Calu3 (cell line): ENCODE data around the gene CLEC10A. TPM values are rescaled to one million over a fixed set of nuclear protein-coding genes. Genes with fewer than 3 reads are reported as not detected.
"Not testable (repeated sequence)": the region's sequence is repeated elsewhere in the genome, so short reads cannot be mapped to it uniquely, and the experiment has no call there.

Experiments used
- Bru-seq: library from RNA; stranded (reverse); fragments of 400-500 nt; gene quantifications from one replicate; lab custom pipeline; 2021; lab: Mats Ljungman, UMichigan
- BruChase-seq, 2 experiments: library from RNA; stranded (reverse); fragments of 400-500 nt; gene quantifications; one replicate each; lab custom pipeline; 2021; lab: Mats Ljungman, UMichigan
- BruUV-seq: library from RNA; stranded (reverse); fragments of 400-500 nt; replicated peaks from 2 replicates; lab custom pipeline; 2021; lab: Mats Ljungman, UMichigan
- CTCF ChIA-PET: fragments of 300-600 bp; sonication (Branson Sonifier 250); formaldehyde crosslinking; loops from one replicate; lab custom pipeline; 2022; ENCODE audit warnings: antibody characterized with exemption; lab: Charles Lee
- DNase-seq: peaks from one replicate; pipeline ENCODE4 v3.0.0; 2022
- H3K27ac Mint-ChIP-seq: one replicate; pipeline ENCODE4 v1.8.0; 2022; ENCODE audit warnings: mixed read lengths; ENCODE audit not compliant: unreplicated experiment
- H3K27me3 Mint-ChIP-seq: one replicate; pipeline ENCODE4 v1.8.0; 2022; ENCODE audit warnings: mixed read lengths; ENCODE audit not compliant: unreplicated experiment
- H3K36me3 Mint-ChIP-seq: one replicate; pipeline ENCODE4 v1.8.0; 2022; ENCODE audit warnings: mild to moderate bottlenecking, moderate library complexity, mixed read lengths; ENCODE audit not compliant: insufficient read depth, unreplicated experiment
- H3K4me1 Mint-ChIP-seq: one replicate; pipeline ENCODE4 v1.8.0; 2022; ENCODE audit warnings: mild to moderate bottlenecking, low read depth, mixed read lengths; ENCODE audit not compliant: unreplicated experiment
- H3K4me3 Mint-ChIP-seq: one replicate; pipeline ENCODE4 v1.8.0; 2022; ENCODE audit warnings: mild to moderate bottlenecking, low read depth, moderate library complexity, mixed read lengths; ENCODE audit not compliant: unreplicated experiment
- H3K9me3 Mint-ChIP-seq: one replicate; pipeline ENCODE4 v1.8.0; 2022; ENCODE audit warnings: low read depth, mixed read lengths; ENCODE audit not compliant: unreplicated experiment
- CTCF ChIP-seq: fragments of 200-600 bp; IDR thresholded peaks from one replicate; pipeline ENCODE4 v1.8.0; 2022; ENCODE audit warnings: antibody characterized with exemption; ENCODE audit not compliant: unreplicated experiment
- intact Hi-C: fragments of 100-400 bp; cut with micrococcal nuclease; formaldehyde crosslinking; loops from one replicate; pipeline ENCODE4 v1.10.0; 2022; ENCODE audit not compliant: unreplicated experiment
- long read RNA-seq: library from polyadenylated mRNA; stranded (forward); transcript quantifications from one replicate; pipeline ENCODE4 v2.0.0, GENCODE V29; 2022
- total RNA-seq: library from RNA; stranded (reverse); gene quantifications from 2 replicates; pipeline ENCODE4 v1.2.3, GENCODE V29; 2022

CLEC10A gene
- not detected in 2 replicates for total RNA-seq
- Bru-seq, nascent RNA: not detected
- BruChase-seq, experiment 1, labeled RNA remaining after a 6-hour chase: not detected
- not detected for BruChase-seq, experiment 2, labeled RNA remaining after a 2-hour chase
- long read RNA-seq: 0 reads

GRCh38 chr17:7079581-7080455, at the start of gene CLEC10A:
TSS of gene CLEC10A (minus strand) at chr17:7080251. CDS start at chr17:7078812, 1,439 bp downstream.
- H3K36me3 Mint-ChIP-seq: peaks cover 3% of the 10 kb centered on the region
- CTCF ChIA-PET: interaction anchor here (0.5 kb wide), 1 partner anchor 515 kb away, joined by 8 read pairs; no protein-coding TSS in a partner anchor
- no peaks in the 10 kb centered on the region for H3K9me3 Mint-ChIP-seq
- peaks cover 53% of the 10 kb centered on the region for H3K27me3 Mint-ChIP-seq
- H3K27ac Mint-ChIP-seq: no peak within 1 kb of the TSS
- intact Hi-C loops: no loop called here
- TF ChIP-seq CTCF: no peak
- BruUV-seq: no TSS peak
- no peak for DNase-seq
- H3K4me3 Mint-ChIP-seq: no peak within 1 kb of the TSS
- no peaks in the 10 kb centered on the region for H3K4me1 Mint-ChIP-seq

GRCh38 chr17:7129311-7129710, 49.3 kb upstream of the CLEC10A start:
- Mint-ChIP-seq H3K4me1 (no peaks in the 10 kb centered on the region), H3K9me3 (no peaks in the 10 kb centered on the region), H3K27ac (no peak overlapping the region), H3K27me3 (no peaks in the 10 kb centered on the region), H3K36me3 (no peaks in the 10 kb centered on the region), H3K4me3 (no peak overlapping the region)
- intact Hi-C loops: no loop called here
- BruUV-seq: no TSS peak
- DNase-seq: no peak
- CTCF ChIA-PET: no interaction called here
- TF ChIP-seq CTCF: no peak

- CTCF ChIA-PET: no interaction called here
- no TSS peak for BruUV-seq
- TF ChIP-seq CTCF: no peak
- H3K27ac Mint-ChIP-seq: no peak overlapping the region
- no peaks in the 10 kb centered on the region for H3K4me1 Mint-ChIP-seq
- no peaks in the 10 kb centered on the region for H3K9me3 Mint-ChIP-seq
- DNase-seq: no peak
- intact Hi-C loops: no loop called here
- no peaks in the 10 kb centered on the region for H3K36me3 Mint-ChIP-seq
- H3K27me3 Mint-ChIP-seq: peaks cover 7% of the 10 kb centered on the region
- H3K4me3 Mint-ChIP-seq: no peak overlapping the region
Observed at GRCh38 chr17:7128160-7128559, 48.1 kb upstream of the CLEC10A start.

- H3K4me1 Mint-ChIP-seq, BruUV-seq, CTCF ChIA-PET, H3K36me3 Mint-ChIP-seq, H3K4me3 Mint-ChIP-seq, H3K27ac Mint-ChIP-seq, H3K9me3 Mint-ChIP-seq, DNase-seq, intact Hi-C loops: not testable (repeated sequence)
- H3K27me3 Mint-ChIP-seq: peaks cover 12% of the 10 kb centered on the region
Observed at GRCh38 chr17:7127501-7127900, 47.5 kb upstream of the CLEC10A start.

- H3K9me3 Mint-ChIP-seq, H3K4me1 Mint-ChIP-seq, intact Hi-C loops, H3K36me3 Mint-ChIP-seq, DNase-seq, H3K27ac Mint-ChIP-seq, BruUV-seq, H3K4me3 Mint-ChIP-seq, CTCF ChIA-PET: not testable (repeated sequence)
- peaks cover 12% of the 10 kb centered on the region for H3K27me3 Mint-ChIP-seq
Observed at GRCh38 chr17:7126386-7126785, 46.3 kb upstream of the CLEC10A start.
